ENCODE measurements around the gene GABARAPL2. TPM values are rescaled to one million over a fixed set of nuclear protein-coding genes. Genes with fewer than 3 reads are reported as not detected.

Gene GABARAPL2
- polyA plus RNA-seq, 1 experiment: 89.8 TPM

DNA sequence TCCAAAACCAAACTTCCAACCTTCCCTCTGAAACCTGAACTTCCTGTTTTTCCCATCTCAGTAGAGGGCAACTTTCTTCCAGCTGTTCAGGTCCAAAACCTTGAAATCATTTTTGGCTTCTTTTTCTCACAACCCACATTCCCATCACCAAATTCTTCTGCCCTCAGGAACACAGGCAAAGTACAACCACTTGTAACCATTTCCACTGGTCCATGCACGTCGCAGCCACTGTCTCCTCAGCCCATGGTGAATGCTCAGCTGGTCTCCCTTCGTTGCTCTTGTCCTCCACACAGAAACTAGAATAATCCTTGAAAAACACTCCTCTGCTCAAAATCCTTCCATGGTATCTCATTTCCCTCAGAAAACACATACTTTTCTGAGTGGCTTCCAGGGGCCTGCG, 60.6 kb downstream of the GABARAPL2 start:
- Histone ChIP-seq H3K27ac (ENCODE audit: low read depth, low read length) (no peak overlapping the region), H3K27me3 (ENCODE audit: control insufficient read depth, insufficient read depth, low read length) (no peaks in the 10 kb centered on the region), H3K4me3 (ENCODE audit: low read depth, low read length) (no peak overlapping the region), H3K9me3 (ENCODE audit: control insufficient read depth, insufficient read depth, low read length) (no peaks in the 10 kb centered on the region; the same call in 1 of the 2 replicates)
- TF ChIP-seq, protein P1, sequence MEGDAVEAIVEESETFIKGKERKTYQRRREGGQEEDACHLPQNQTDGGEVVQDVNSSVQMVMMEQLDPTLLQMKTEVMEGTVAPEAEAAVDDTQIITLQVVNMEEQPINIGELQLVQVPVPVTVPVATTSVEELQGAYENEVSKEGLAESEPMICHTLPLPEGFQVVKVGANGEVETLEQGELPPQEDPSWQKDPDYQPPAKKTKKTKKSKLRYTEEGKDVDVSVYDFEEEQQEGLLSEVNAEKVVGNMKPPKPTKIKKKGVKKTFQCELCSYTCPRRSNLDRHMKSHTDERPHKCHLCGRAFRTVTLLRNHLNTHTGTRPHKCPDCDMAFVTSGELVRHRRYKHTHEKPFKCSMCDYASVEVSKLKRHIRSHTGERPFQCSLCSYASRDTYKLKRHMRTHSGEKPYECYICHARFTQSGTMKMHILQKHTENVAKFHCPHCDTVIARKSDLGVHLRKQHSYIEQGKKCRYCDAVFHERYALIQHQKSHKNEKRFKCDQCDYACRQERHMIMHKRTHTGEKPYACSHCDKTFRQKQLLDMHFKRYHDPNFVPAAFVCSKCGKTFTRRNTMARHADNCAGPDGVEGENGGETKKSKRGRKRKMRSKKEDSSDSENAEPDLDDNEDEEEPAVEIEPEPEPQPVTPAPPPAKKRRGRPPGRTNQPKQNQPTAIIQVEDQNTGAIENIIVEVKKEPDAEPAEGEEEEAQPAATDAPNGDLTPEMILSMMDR (IDR thresholded peaks at IDR 0.05; ENCODE audit: low read depth, low read length): no peak
- ChIA-PET POLR2A (no interaction called here), CTCF (no interaction called here)
- no peak for DNase-seq (ENCODE audit: low read depth, low spot score)

Other genes starting within 250 kb of the GABARAPL2 start
- 64.0 and 81.6 TPM in 2 replicates for gene CFDP1, start 132.9 kb upstream of the GABARAPL2 start, polyA plus RNA-seq (2011; rRNA removed)
- gene TMEM170A, start 101.7 kb upstream of the GABARAPL2 start, polyA plus RNA-seq (2011; rRNA removed): 8.0 and 13.3 TPM in 2 replicates
- gene CHST6, start 70.9 kb upstream of the GABARAPL2 start, polyA plus RNA-seq (2011; rRNA removed): 0.07 and 0.12 TPM in 2 replicates
- not detected in 2 replicates for gene CHST5, start 30.3 kb upstream of the GABARAPL2 start, polyA plus RNA-seq (2011; rRNA removed)
- gene TMEM231, start 10.1 kb upstream of the GABARAPL2 start, polyA plus RNA-seq (2011; rRNA removed): 10.6 and 16.7 TPM in 2 replicates
- 32.2 and 32.5 TPM in 2 replicates for gene ADAT1, start 56.9 kb downstream of the GABARAPL2 start, polyA plus RNA-seq (2011; rRNA removed)
- 190 and 203 TPM in 2 replicates for gene KARS1, start 81.3 kb downstream of the GABARAPL2 start, polyA plus RNA-seq (2011; rRNA removed)
- gene TERF2IP, start 81.4 kb downstream of the GABARAPL2 start, polyA plus RNA-seq (2011; rRNA removed): 41.4 and 59.5 TPM in 2 replicates
- not detected in 2 replicates for gene CPHXL2, start 110.6 kb downstream of the GABARAPL2 start, polyA plus RNA-seq (2011; rRNA removed)
- gene DUXB, start 135.1 kb downstream of the GABARAPL2 start, polyA plus RNA-seq (2011; rRNA removed): not detected in 2 replicates
- not detected in 2 replicates for gene CPHXL, start 160.1 kb downstream of the GABARAPL2 start, polyA plus RNA-seq (2011; rRNA removed)